ENCODE results near the gene ITPR2.

GRCh38 chr12:26406391-26406790, 426.6 kb downstream of the ITPR2 start:
- TF ChIP-seq CTCF (IDR thresholded peaks at IDR 0.05): no peak
- no peak for TF ChIP-seq POLR2A (IDR thresholded peaks at IDR 0.05)

All from adrenal gland (tissue), 5 donors.